Measurements from ENCODE around the gene MRTFB.

GRCh38 chr16:14102925-14103720 lies 32.0 kb downstream of the MRTFB start:
- no peak for TF ChIP-seq POLR2A (IDR thresholded peaks at IDR 0.05)
- no peak for TF ChIP-seq CTCF (IDR thresholded peaks at IDR 0.05)
- TF ChIP-seq EP300 (IDR thresholded peaks at IDR 0.05) = no peak
